SK-N-SH treated with all-trans-retinoic acid at 6 μM for 48 hours (cell line): ENCODE measurements around the gene LRRFIP2.

Experiments used
- CSDC2 ChIP-seq: fragments of 250-450 bp; sonication (Bioruptor Pico); IDR thresholded peaks from 2 replicates; pipeline ENCODE4 v1.5.0; 2020; ENCODE audit warnings: mild to moderate bottlenecking, moderate library complexity
- RARB ChIP-seq: fragments of 250-450 bp; sonication (Bioruptor Pico); IDR thresholded peaks from 2 replicates; pipeline ENCODE4 v1.8.0; 2021; ENCODE audit warnings: mild to moderate bottlenecking, moderate library complexity

DNA sequence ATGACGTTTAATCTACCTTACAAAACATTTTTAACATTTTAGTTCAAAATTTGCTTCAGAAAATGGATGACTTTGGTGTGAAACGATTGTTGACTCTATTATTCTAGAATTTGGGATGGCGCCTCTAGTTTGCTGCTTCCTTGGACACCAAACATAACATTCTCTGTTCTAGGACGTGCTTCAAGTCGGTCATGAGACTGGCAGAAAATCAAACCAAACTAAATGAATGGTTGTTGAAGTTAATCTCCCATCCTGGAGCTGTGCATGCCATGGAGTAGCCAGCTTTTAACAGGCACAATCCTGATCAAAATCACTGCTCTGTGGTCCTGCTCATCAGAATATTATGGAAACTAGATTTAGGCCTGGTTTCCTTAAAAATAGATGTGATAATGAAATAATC lies 9.6 kb upstream of the LRRFIP2 start:
- TF ChIP-seq CSDC2 (CRISPR knock-in tag) (no peak), RARB (CRISPR knock-in tag) (no peak)
